Brain pericyte (primary cell): ENCODE measurements around the gene MRPL14.

Source experiments
- DNase-seq: peaks from one replicate; pipeline ENCODE4 v3.0.0-alpha.2; 2012; ENCODE audit warnings: low read depth, low spot score

Gene MRPL14

GRCh38 chr6:44127186-44128019 lies at the start of gene MRPL14, which contains the start of gene TMEM63B:
MRPL14 (minus strand) TSS chr6:44127452; CDS start chr6:44116611, 10,841 bp downstream.
TMEM63B (plus strand) TSS chr6:44127554; CDS start chr6:44134585, 7,031 bp downstream.
- DNase-seq, result peak; percentile 47

- DNase-seq, result no peak
Observed at GRCh38 chr6:44176130-44176761, 49.0 kb upstream of the MRPL14 start.

- no peak for DNase-seq
Observed at GRCh38 chr6:44172731-44173500, 45.7 kb upstream of the MRPL14 start.

- DNase-seq, result no peak
Observed at GRCh38 chr6:44171899-44172546, 44.8 kb upstream of the MRPL14 start.

- DNase-seq, result no peak
Observed at GRCh38 chr6:44169886-44170570, 42.8 kb upstream of the MRPL14 start.

GRCh38 chr6:44169154-44169553 lies 41.9 kb upstream of the MRPL14 start:
- DNase-seq, result no peak

GRCh38 chr6:44167567-44167966 lies 40.3 kb upstream of the MRPL14 start:
- no peak for DNase-seq

GRCh38 chr6:44166591-44167184 lies 39.4 kb upstream of the MRPL14 start:
- DNase-seq, result no peak

GRCh38 chr6:44166116-44166515 lies 38.9 kb upstream of the MRPL14 start:
- no peak for DNase-seq

- no peak for DNase-seq
Observed at GRCh38 chr6:44162876-44163625, 35.8 kb upstream of the MRPL14 start.

- DNase-seq, result no peak
Observed at GRCh38 chr6:44161997-44162338, 34.7 kb upstream of the MRPL14 start.

GRCh38 chr6:44158770-44159228 lies 31.5 kb upstream of the MRPL14 start, which contains the start of gene CAPN11:
CAPN11 (plus strand) TSS chr6:44158820; CDS start chr6:44158849, 29 bp downstream.
- no peak for DNase-seq

- no peak for DNase-seq
Observed at GRCh38 chr6:44157152-44157521, 29.9 kb upstream of the MRPL14 start.

GRCh38 chr6:44156494-44157151 lies 29.4 kb upstream of the MRPL14 start:
- DNase-seq, result no peak

- DNase-seq, result no peak
Observed at GRCh38 chr6:44154067-44154466, 26.8 kb upstream of the MRPL14 start.

- no peak for DNase-seq
Observed at GRCh38 chr6:44152533-44152932, 25.3 kb upstream of the MRPL14 start.

- DNase-seq, result no peak
Observed at GRCh38 chr6:44152109-44152461, 24.8 kb upstream of the MRPL14 start.

GRCh38 chr6:44151348-44152108 lies 24.3 kb upstream of the MRPL14 start:
- no peak for DNase-seq
